OCI-M2 (cell line): Measurements from ENCODE around the gene BICDL2.
"Not testable (repeated sequence)": the region's sequence is repeated elsewhere in the genome, so short reads cannot be mapped to it uniquely, and the experiment has no call there.

Experiments
- DNase-seq: peaks from one replicate; lab custom pipeline; 2025; ENCODE audit not compliant: unreplicated experiment; lab: John Stamatoyannopoulos, UW

Gene BICDL2

DNA sequence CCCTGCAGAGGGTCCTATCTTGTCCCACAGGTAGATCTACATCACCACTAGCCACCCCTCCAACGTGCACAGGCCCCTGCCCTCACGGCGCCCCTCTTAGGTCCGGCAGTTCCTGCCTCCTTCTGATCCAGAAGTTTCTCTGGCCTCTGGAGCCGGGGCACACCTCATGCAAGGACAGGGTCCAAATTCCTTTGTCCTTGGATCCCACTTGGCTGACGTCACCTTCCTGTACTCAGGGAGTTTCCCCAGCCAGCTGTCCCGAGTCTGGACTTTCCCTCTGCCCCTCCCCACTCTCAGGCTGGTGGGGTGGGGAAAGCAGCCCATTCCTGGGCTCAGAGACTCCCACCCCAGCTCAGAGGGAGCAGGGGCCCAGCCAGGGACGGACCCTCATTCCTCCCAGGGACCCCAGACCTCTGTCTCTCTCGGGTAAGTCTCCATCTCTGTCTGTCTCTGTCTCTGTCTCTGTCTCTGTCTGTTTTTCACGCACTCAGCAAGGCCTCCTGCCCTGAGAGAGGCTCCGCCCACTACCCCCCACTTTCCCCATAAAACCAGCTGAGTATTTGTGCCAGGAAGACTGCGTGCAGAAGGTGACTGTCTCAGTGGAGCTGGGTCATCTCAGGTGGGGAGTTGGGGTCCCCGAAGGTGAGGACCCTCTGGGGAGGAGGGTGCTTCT lies 28.5 kb upstream of the BICDL2 start, which contains the start of gene IL32:
Gene IL32, plus strand, starts transcription at position 572 of the 673 bp plus-strand sequence. CDS start 172 bp downstream, outside the sequence.
- no peak for DNase-seq

GRCh38 chr16:3063625-3064386 lies 27.1 kb upstream of the BICDL2 start:
- no peak for DNase-seq

GRCh38 chr16:3062553-3062952 lies 25.8 kb upstream of the BICDL2 start:
- DNase-seq: no peak

- no peak for DNase-seq
Measured at GRCh38 chr16:3060339-3061127, 23.8 kb upstream of the BICDL2 start.

DNA sequence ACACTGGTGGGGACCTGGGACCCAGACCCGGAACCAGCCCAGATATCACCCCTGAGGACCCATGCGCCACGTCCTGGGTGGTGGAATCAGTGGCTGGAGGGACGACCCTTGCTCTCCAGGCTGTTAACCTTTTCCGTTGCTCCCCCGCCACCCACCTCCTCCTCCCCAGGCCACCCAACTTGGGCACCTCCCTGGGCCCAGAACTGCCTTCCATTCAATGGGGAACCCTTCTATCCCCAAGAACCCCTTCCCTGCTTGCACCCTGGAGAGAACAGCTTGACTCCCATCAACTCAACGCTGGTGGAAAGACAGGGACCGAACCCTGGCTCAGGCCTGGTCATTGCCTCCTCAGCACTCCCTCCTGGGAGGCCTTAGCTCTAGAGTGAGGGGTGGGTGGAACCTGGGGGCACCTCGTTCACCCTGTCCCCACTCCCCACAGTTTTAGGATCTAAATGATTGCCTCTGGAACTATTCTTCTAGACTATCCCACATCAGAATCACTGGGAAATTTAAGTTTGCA lies 23.0 kb upstream of the BICDL2 start:
- no peak for DNase-seq

DNA sequence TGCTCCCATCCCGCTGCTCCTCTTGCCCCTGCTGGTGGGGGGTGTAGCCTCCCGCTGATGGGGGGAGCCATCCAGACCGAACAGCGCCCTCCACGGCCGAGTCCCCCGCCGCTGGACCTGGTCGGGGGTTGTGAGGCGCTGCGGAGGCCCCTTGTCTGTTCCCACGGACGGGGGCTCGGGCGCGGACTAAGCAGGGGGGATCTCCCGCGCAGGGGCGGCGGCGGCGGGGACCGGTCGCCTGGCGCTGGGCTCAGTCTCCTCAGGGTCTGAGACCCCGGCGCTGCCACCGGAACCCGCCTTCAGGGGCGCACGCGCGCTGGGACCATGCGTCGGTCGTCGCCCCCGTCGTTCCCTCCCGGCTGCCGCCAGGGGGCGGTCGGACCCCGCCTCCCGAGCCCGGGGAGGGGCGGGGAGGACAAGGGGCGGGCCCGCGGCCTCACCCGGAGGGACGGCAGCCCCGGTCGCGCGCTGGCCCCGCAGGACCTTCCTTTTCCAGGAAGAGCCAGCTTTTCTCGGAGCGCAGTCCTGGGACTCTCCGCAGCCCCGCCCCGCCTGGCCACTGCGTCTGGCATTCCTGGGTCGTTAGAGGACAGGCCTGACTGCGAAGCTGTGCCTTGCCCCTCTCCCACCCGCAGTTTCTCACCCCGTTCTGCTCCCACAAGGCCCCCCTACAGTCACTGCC lies 22.4 kb upstream of the BICDL2 start:
- DNase-seq: peak; percentile 50

- DNase-seq: no peak
Measured at GRCh38 chr16:3058139-3059030, 21.6 kb upstream of the BICDL2 start.

DNA sequence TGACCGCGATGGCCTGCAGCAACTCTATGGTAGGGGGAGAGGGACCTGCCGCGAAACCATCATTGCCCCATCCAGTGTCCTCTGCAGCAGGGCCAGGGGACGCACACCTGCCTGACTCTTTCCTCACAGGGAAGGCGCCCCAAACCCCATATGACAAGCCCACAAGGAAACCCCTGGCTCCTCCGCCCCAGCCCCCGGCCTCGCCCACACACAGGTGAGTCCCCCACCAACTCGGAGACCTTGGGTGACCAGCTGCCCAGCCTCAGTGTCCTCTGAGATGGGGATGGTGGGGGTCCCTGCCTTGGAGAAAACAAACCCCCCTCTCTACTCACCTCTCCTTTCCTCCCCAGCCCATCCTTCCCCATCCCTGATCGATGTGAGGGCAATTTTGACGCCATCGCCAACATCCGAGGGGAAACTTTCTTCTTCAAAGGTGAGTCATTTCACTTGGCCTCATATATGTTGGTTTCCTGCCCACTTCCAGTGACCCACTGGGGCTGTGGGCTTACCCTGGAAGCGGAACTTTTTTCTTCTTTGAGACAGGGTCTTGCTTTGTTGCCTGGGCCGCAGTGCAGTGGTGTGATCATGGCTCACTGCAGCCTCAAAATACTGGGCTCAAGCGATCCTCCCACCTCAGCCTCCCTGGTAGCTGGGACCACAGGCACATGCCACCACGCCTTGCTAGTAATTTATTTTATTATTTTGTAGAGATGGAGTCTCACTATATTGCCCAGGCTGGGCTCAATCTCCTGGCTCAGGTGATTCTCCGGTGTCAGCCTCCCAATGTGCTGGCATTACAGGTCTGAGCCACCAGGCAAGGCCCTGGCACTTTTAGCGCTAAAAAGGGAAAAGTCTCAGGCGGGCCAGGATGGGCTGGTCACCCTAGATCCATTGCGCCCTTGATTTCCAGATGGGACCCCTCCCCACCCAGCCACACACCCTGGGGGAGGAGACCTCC lies 20.7 kb upstream of the BICDL2 start:
- no peak for DNase-seq

GRCh38 chr16:3056336-3057180 lies 19.8 kb upstream of the BICDL2 start:
- DNase-seq: no peak

DNA sequence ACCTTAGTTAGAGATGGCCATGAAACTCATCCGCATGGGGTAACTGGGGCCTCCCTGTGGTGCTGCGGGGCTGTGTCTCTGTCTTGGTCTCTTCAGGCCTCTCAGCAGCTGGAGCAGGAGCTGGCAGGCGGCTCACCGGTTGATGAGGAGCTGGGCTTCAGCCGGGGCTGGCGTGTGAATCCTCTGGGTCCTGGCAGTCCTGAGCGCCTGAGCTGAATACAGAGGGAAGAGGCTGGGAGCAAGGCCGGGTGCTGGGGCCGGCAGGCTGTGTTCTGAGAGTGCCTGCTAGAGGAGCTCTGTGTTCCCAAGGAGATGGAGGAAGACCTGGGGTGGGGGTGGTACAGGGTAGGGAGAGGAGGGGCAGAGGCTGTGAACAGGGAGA lies 19.0 kb upstream of the BICDL2 start:
- DNase-seq: not testable (repeated sequence)

GRCh38 chr16:3054965-3055733 lies 18.4 kb upstream of the BICDL2 start:
- no peak for DNase-seq

DNA sequence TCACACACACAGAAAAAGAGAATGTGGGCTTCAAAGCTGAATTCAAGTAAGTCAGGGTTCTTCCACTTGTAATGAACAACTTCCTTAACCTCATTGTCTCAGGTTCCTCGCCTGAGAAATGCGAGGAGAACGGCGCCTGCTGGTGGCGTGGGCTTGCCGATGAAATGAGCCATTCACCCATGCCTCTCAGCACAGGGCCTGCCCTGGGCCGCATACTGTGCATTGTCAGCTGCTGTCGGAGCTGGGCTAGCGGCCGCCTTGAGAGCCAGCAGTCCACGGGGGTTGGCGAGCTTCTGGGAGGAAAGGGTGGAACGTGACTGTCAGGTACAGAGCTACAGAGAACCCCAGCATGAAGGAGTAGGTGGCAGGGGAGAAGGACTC lies 16.6 kb upstream of the BICDL2 start:
- DNase-seq: not testable (repeated sequence)

DNA sequence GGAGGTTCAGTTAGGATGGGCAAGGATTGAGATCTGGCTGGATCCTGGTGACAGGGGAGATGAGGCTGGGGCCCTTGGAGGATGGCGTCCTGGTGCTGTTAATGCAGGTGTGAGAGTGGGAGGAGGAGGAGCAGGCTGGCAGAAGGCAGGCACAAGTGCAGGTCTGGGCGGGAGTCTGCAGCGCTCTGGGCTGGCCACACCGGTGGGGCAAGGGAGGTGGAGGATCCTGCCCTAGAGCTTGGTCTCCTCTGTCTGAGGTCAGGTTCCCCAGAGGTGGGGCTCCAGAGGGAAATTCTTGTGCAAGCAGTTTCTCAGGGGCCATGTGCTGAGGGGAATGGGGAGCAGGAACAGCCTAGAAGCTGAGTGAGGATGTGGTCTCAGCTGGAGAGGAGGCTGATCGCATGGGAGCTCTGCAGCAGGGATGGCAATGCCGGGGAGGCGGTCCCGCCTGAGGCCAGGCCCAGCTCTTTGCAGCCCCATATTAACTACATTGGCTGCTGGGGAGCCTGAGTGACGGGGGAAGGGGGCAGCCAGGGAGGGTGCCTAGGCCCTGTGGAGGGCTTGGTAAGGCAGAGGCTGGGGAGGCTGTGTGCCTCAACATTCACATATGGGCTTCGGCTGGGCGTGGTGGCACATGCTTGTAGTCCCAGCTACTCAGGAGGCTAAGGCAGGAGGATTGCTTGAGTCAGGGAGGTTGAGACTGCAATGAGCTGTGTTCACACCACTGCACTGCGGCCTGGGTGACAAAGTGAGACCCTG lies 16.0 kb upstream of the BICDL2 start:
- not testable (repeated sequence) for DNase-seq

DNA sequence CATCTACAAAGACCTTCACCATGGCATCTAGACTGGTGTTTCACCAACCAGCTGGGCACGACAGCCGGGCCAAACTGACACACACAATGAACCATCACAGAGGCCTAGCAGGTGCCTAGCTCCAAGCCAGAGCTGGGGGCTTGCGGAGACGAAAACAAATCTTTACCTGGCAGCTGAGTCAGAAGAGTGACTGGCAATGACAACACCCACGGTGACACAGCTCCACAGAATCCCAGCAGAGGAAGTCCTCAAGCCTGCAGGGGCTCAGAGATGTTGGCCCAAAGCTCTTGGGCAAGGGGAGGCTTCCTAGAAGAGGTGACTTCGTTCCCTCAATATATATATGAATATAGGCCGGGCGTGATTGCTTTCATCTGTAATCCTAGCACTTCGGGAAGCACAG lies 14.8 kb upstream of the BICDL2 start:
- no peak for DNase-seq

DNA sequence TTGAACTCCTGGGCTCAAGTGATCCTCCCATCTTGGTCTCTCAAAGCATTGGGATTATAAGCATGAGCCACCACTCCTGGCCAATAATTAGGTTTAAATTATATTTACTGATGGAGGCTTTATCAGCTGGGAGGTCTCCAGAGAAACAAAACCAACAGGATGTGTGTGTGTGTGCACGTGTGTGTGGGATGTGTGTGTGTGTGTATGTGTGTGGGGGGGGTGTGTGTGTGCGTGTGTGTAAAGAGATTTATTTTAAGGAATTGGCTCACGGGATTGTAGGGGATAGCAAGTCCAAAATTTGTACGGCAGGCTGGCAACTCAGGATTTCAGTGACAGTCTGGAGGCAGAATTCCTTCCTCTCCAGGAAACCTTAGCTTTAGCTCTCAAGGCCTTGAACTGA lies 14.3 kb upstream of the BICDL2 start:
- no peak for DNase-seq

DNA sequence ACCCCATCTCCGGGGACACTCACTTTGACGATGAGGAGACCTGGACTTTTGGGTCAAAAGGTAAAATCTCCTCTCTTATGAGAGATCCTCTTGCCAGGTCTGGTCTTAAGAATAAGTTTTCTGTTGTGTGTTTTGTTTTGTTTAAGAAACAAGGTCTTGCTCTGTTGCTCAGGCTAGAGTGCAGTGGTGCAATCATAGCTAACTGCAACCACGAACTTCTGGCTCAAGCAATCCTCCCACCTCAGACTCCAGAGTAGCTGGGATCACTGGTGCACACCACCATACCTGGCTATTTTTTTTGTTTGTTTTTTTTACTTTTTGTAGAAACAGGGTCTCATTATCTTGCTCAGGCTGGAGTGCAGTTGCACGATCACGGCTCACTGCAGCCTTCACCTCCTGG lies 13.7 kb upstream of the BICDL2 start:
- DNase-seq: no peak
